PC-3 (cell line): ENCODE results near the gene CNTNAP5.
"Not testable (repeated sequence)": the region's sequence is repeated elsewhere in the genome, so short reads cannot be mapped to it uniquely, and the experiment has no call there.

Experiments
- CTCF ChIP-seq: fragments of 300-600 bp; sonication (generic); conservative IDR thresholded peaks from 2 replicates; pipeline ENCODE4 v1.5.1; 2017; ENCODE audit warnings: antibody characterized with exemption, low read depth, mild to moderate bottlenecking, low read length
- EZH2 ChIP-seq: fragments of 300-600 bp; sonication (generic); IDR thresholded peaks from one replicate; pipeline ENCODE4 v1.6.1; 2017; ENCODE audit warnings: antibody characterized with exemption, mild to moderate bottlenecking, low read length; ENCODE audit not compliant: unreplicated experiment
- EZH2phosphoT487 ChIP-seq: fragments of 300-600 bp; sonication (generic); IDR thresholded peaks from 2 replicates; pipeline ENCODE4 v1.6.1; 2018; ENCODE audit warnings: mild to moderate bottlenecking, antibody characterized with exemption, low read length, borderline replicate concordance

GRCh38 chr2:124361966-124362365 is 336.9 kb downstream of the CNTNAP5 start:
- TF ChIP-seq CTCF, EZH2phosphoT487, EZH2: not testable (repeated sequence)
